Peyer's patch (tissue), 4 donors: ENCODE results near the gene SPOCD1. TPM values are rescaled to one million over a fixed set of nuclear protein-coding genes. Genes with fewer than 3 reads are reported as not detected.
A peak's percentile ranks its signal among the peaks of the same experiment; 100 is the strongest.

ENCODE experiments used
- DNase-seq, 3 donors: peaks; one replicate each; pipeline ENCODE4 v3.0.0-alpha.2; 2017 to 2019
- H3K27ac ChIP-seq, 4 donors: fragments of 200-600 bp; sonication (generic); one replicate each; pipeline ENCODE4 v1.5.1; 2016 to 2019
- H3K27me3 ChIP-seq, 2 donors: fragments of 200-600 bp; sonication (generic); one replicate each; pipeline ENCODE4 v1.5.1; 2019
- H3K36me3 ChIP-seq, 3 donors: fragments of 200-600 bp; sonication (generic); one replicate each; pipeline ENCODE4 v1.5.1; 2016 to 2019
- H3K4me1 ChIP-seq, 4 donors: fragments of 200-600 bp; sonication (generic); one replicate each; pipeline ENCODE4 v1.5.1; 2016 to 2019
- H3K4me3 ChIP-seq, 4 donors: fragments of 200-600 bp; sonication (generic); 1 replicate in 3 of 4; 2 replicates in 1 of 4; pipeline ENCODE4 v1.5.1; 2016 to 2019; ENCODE audit warnings: mild to moderate bottlenecking in 1 of 4
- H3K9me3 ChIP-seq, 4 donors: fragments of 200-600 bp; sonication (generic); one replicate each; pipeline ENCODE4 v1.5.1; 2016 to 2019; ENCODE audit warnings: mild to moderate bottlenecking in 1 of 4
- POLR2A ChIP-seq, 2 donors: fragments of 450-650 bp; IDR thresholded peaks; one replicate each; pipeline ENCODE4 v1.5.1; 2017; ENCODE audit warnings: antibody characterized with exemption in 2 of 2, mild to moderate bottlenecking in 2 of 2, moderate library complexity in 2 of 2
- total RNA-seq, 4 donors: library from RNA; depleted of rRNA; stranded (reverse); fragments of >200 nt; gene quantifications; one replicate each; pipeline ENCODE4 v1.1.0, GENCODE V29; 2016
- TF ChIP-seq, protein P1 (sequence below), 6 experiments: fragments of 450-650 bp in 4 of 6; fragments of 200-600 bp in 2 of 6; sonication (generic) in 1 of 6; IDR thresholded peaks; one replicate each; pipeline ENCODE4 v1.5.1; 2017 to 2019; ENCODE audit warnings: antibody characterized with exemption in 6 of 6, mild to moderate bottlenecking in 3 of 6, moderate library complexity in 1 of 6

SPOCD1 gene
- total RNA-seq, 4 donors from 2014 or later: 0.80 to 3.3 TPM; not detected in 2

GRCh38 chr1:31788825-31789256 is 27.0 kb downstream of the SPOCD1 start:
- Histone ChIP-seq H3K4me3 (peak overlapping the region; percentile 63 to 77 (median 65)), H3K27ac (peak overlapping the region; percentile 77 to 85 (median 78)), H3K9me3 (no peaks in the 10 kb centered on the region), H3K4me1 (peaks cover 0 to 9% (median 2%) of the 10 kb centered on the region in 4 donors), H3K36me3 (no peaks in the 10 kb centered on the region), H3K27me3 (no peaks in the 10 kb centered on the region)
- TF ChIP-seq, protein P1, sequence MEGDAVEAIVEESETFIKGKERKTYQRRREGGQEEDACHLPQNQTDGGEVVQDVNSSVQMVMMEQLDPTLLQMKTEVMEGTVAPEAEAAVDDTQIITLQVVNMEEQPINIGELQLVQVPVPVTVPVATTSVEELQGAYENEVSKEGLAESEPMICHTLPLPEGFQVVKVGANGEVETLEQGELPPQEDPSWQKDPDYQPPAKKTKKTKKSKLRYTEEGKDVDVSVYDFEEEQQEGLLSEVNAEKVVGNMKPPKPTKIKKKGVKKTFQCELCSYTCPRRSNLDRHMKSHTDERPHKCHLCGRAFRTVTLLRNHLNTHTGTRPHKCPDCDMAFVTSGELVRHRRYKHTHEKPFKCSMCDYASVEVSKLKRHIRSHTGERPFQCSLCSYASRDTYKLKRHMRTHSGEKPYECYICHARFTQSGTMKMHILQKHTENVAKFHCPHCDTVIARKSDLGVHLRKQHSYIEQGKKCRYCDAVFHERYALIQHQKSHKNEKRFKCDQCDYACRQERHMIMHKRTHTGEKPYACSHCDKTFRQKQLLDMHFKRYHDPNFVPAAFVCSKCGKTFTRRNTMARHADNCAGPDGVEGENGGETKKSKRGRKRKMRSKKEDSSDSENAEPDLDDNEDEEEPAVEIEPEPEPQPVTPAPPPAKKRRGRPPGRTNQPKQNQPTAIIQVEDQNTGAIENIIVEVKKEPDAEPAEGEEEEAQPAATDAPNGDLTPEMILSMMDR (IDR thresholded peaks at IDR 0.05): no peak
- no peak for TF ChIP-seq POLR2A (IDR thresholded peaks at IDR 0.05)
- no peak for DNase-seq

DNA sequence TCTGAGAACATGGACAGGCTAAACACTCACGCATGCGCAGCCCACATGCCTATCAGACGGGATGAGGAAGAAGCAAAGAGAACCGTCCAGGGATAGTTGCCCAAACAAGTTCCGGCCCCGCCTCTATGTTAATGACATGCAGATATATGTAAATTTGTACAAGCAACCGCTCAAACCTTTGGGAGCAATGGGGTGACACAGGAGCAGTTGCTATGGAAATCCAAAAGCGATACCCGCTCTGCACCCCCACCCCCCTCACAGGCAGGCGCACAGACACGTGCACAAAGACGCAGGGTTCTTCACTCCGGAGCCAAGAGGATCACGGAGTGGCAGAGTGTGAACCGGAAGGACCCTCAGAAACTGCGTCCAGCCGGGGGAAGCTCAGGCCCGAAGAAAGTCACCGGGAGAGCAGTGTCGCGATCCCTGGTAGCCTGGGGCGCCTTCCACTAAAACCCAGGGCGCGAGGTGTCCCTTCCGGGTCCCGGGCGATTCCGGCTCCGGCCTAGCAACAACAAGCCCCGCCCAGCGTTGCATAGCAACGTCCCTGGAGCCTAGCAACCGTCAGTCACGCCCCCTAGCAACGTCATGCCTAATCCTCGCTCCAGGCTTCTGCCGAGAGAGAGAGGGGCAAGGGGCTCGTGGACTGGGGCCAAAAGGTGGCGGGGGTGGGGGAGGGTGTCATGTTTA is 27.5 kb downstream of the SPOCD1 start:
- Histone ChIP-seq H3K27ac (peak overlapping the region; percentile 77 to 85 (median 78)), H3K4me3 (peak overlapping the region; percentile 63 to 77 (median 65)), H3K4me1 (peaks cover 0 to 9% (median 2%) of the 10 kb centered on the region in 4 donors), H3K27me3 (no peaks in the 10 kb centered on the region), H3K36me3 (no peaks in the 10 kb centered on the region), H3K9me3 (no peaks in the 10 kb centered on the region)
- peak; percentile 42 to 54 for TF ChIP-seq POLR2A (IDR thresholded peaks at IDR 0.05)
- TF ChIP-seq, protein P1 (IDR thresholded peaks at IDR 0.05): no peak
- DNase-seq: peak; percentile 96 to 98 (median 96)

DNA sequence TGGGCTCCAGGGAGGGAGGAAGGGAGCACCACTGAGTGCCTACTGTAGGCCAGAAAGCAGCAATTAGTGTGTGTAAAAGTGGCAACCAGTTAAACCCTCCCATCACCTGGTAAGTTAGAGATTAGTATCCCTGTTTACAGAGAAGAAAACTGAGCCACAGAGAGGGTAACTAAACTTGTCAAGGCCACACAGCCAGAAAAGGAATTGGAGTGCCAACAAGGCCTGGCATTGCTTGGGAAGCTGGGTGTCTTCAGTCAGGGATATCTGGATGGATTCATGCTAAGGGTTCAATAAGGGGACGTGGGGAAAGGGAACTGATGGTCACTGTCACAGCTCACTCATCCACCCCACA is 28.1 kb downstream of the SPOCD1 start:
- no peak for DNase-seq
- H3K4me3 ChIP-seq: peak overlapping the region in 2 of 4 donors; percentile 63 to 64

DNA sequence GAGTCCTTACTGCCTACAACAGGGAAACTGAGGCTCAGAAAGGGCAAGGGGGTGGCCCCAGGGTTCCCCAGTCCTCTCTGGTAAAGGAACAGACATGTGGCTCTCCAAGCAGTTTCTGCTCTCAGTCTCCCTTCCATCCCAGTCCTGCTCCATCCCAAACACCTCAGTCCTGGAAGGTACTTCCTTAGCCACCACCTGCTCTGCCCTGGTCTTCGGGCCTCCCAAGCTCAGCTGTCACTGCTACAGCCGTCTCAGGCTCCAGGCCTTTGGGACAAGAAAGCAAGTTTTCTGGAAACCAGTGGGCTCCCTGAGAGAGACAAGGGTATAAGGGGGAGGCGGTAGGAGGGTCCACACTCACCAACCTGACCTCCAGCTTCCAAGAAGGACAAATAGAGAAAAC is 28.6 kb downstream of the SPOCD1 start:
- Histone ChIP-seq H3K4me3 (no peak overlapping the region), H3K27me3 (no peaks in the 10 kb centered on the region), H3K9me3 (no peaks in the 10 kb centered on the region), H3K4me1 (peaks cover 0 to 11% (median 2%) of the 10 kb centered on the region in 4 donors), H3K36me3 (no peaks in the 10 kb centered on the region), H3K27ac (peak overlapping the region in 2 of 4 donors; percentile 77 to 85)
- peak in 1 of 3 donors; percentile 43 for DNase-seq
- TF ChIP-seq, protein P1 (IDR thresholded peaks at IDR 0.05): no peak
- no peak for TF ChIP-seq POLR2A (IDR thresholded peaks at IDR 0.05)

More for the DNA sequence above, 28.1 kb downstream of the SPOCD1 start:
- peak overlapping the region; percentile 77 to 85 (median 78) for H3K27ac ChIP-seq
- H3K36me3 ChIP-seq: no peaks in the 10 kb centered on the region
- peaks cover 0 to 9% (median 2%) of the 10 kb centered on the region in 4 donors for H3K4me1 ChIP-seq
- H3K27me3 ChIP-seq: no peaks in the 10 kb centered on the region
- no peak for TF ChIP-seq POLR2A (IDR thresholded peaks at IDR 0.05)
- TF ChIP-seq, protein P1 (IDR thresholded peaks at IDR 0.05): no peak
- H3K9me3 ChIP-seq: no peaks in the 10 kb centered on the region

- DNase-seq: peak in 1 of 3 donors; percentile 31
- H3K4me3 ChIP-seq: no peak overlapping the region
- no peak for TF ChIP-seq POLR2A (IDR thresholded peaks at IDR 0.05)
- TF ChIP-seq, protein P1 (IDR thresholded peaks at IDR 0.05): no peak
Measured at GRCh38 chr1:31786366-31787060, 29.3 kb downstream of the SPOCD1 start.

More at GRCh38 chr1:31786366-31787060, 29.3 kb downstream of the SPOCD1 start:
- Histone ChIP-seq H3K27ac (no peak overlapping the region), H3K36me3 (no peaks in the 10 kb centered on the region), H3K9me3 (no peaks in the 10 kb centered on the region), H3K27me3 (no peaks in the 10 kb centered on the region), H3K4me1 (peaks cover 0 to 18% (median 2%) of the 10 kb centered on the region in 4 donors)
